ENCODE measurements around the gene CAMK1D. TPM values are rescaled to one million over a fixed set of nuclear protein-coding genes. Genes with fewer than 3 reads are reported as not detected.

The CAMK1D gene
- polyA plus RNA-seq, 1 experiment: 1.1 TPM

DNA sequence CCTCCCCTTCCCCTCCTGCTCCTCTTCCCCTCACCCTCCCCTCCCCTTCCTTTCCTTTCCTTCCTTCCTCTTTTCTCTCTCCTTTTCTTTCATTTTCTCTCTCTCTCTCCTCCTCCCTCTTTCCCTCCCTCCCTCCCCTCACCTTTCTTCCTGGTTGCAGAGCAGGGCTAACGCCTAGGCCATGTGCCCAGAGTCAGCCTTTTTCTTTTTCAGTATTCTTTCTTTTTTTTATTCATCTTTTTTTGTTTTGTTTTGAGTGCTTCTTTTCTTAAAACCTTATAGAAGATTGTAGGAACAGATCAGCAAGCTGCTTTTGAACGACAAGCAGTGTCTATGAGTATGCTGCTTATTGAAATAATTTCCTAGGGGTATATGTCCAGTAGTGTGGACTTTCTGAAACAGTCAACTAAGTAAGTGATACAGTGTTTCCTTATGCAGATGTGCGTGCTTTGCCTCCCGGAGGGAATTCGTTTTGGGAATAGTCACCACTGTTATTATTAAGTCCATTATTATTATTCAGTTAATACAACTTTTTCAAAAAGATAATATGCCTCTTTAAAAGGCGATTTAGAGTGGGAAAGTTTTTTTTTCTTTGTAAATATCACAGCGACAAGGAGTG, 219.2 kb downstream of the CAMK1D start:
- CTCF ChIA-PET: no interaction called here
- no peak for DNase-seq (ENCODE audit: low read depth)
- Histone ChIP-seq H3K27me3 (ENCODE audit: control insufficient read depth, insufficient read depth, low read length) (no peaks in the 10 kb centered on the region), H3K36me3 (ENCODE audit: control insufficient read depth, insufficient read depth, low read length) (no peaks in the 10 kb centered on the region), H3K4me3 (ENCODE audit: low read depth, low read length) (no peak overlapping the region)
- TF ChIP-seq, protein P1, sequence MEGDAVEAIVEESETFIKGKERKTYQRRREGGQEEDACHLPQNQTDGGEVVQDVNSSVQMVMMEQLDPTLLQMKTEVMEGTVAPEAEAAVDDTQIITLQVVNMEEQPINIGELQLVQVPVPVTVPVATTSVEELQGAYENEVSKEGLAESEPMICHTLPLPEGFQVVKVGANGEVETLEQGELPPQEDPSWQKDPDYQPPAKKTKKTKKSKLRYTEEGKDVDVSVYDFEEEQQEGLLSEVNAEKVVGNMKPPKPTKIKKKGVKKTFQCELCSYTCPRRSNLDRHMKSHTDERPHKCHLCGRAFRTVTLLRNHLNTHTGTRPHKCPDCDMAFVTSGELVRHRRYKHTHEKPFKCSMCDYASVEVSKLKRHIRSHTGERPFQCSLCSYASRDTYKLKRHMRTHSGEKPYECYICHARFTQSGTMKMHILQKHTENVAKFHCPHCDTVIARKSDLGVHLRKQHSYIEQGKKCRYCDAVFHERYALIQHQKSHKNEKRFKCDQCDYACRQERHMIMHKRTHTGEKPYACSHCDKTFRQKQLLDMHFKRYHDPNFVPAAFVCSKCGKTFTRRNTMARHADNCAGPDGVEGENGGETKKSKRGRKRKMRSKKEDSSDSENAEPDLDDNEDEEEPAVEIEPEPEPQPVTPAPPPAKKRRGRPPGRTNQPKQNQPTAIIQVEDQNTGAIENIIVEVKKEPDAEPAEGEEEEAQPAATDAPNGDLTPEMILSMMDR (IDR thresholded peaks at IDR 0.05; ENCODE audit: insufficient read depth, low read depth, low read length): no peak
- POLR2A ChIA-PET: no interaction called here

DNA sequence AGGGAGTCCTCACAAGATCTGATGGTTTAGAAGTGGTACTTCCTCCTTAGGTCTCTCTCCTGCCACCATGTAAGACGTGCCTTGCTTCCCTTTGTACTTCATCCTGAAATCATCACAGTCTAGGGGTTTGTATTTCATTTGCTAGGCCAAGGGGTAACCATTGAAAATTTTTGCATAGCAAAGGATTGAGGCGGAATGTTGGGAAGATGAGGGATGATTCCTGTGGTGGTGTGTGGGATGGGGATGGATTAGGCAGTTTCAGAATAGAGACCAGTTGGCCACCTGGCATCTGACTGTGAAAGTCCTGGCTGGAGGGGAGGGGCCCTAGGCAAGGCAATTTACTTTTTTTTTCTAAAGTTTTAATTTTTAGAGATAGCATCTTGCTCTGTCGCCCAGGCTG, 222.9 kb downstream of the CAMK1D start:
- CTCF ChIA-PET: no interaction called here
- H3K36me3 ChIP-seq (ENCODE audit: control insufficient read depth, insufficient read depth, low read length): no peaks in the 10 kb centered on the region

DNA sequence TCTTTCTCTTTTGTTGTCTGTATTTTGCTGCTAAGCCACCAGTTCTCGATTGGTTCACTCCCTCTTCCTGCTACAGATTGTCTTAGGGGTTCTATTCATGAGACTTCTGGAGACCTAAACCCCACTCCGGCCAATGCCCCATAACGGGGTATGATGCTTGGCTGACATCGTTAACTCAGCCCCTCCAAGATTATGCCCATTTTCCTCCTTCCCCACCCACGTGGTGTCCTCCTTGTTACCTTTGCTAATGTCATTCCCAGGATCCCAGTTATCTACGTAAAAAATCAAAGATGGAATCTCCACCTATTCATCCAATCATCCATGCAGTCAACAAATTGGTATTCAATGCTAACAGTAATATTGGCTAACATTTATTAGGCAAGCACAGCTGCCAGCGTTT, 228.3 kb downstream of the CAMK1D start:
- Histone ChIP-seq H3K4me3 (ENCODE audit: low read depth, low read length) (no peak overlapping the region), H3K27me3 (ENCODE audit: control insufficient read depth, insufficient read depth, low read length) (no peaks in the 10 kb centered on the region), H3K36me3 (ENCODE audit: control insufficient read depth, insufficient read depth, low read length) (no peaks in the 10 kb centered on the region)
- TF ChIP-seq, protein P1 (IDR thresholded peaks at IDR 0.05; ENCODE audit: insufficient read depth, low read depth, low read length): no peak
- DNase-seq (ENCODE audit: low read depth): no peak
- CTCF ChIA-PET: no interaction called here
- POLR2A ChIA-PET: no interaction called here

More for the DNA sequence above, 222.9 kb downstream of the CAMK1D start:
- H3K27me3 ChIP-seq (ENCODE audit: control insufficient read depth, insufficient read depth, low read length): no peaks in the 10 kb centered on the region
- TF ChIP-seq, protein P1 (IDR thresholded peaks at IDR 0.05; ENCODE audit: insufficient read depth, low read depth, low read length): no peak
- no peak overlapping the region for H3K4me3 ChIP-seq (ENCODE audit: low read depth, low read length)
- POLR2A ChIA-PET: no interaction called here
- DNase-seq (ENCODE audit: low read depth): no peak

DNA sequence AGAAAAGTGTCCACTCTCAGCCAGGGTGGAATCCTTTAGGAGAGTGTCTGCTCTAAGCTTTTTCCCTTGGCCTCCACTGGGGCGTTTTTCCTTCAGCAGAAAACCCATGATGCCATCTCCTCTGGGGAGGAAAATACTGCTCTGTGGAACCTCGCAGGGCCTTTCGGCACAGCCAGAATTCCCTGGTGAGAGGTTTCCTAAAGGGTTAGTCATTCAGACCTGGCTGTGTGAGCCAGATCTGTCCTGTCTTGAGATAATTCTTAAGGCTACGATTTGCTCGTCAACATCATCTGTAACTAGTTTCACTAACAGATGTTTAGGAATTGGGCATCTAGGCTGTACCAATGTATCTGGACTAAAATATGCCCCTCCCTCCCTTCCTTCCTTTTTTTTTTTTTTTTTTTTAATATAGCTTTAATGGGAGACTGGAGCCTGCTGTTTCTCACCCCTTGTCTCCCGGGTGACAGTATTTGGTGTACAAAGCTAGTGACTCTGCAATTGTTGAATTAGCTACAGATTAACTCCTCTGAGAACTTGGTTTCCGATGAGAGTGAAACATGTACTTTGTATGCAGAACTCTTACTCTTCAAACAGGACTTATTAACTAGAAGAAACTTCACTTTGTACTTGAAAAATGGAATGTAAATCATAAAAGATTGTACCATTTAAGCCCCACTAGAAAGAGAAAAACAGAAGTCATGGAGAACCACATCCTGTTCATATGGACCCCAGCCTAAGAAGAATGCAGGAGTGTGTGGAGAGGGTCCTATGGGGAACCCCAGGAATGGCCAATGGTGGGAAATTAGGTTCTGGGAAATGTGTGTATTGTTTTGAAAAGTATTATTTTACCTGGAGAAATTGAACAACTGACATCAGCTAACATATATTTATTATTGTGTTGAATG, 230.9 kb downstream of the CAMK1D start:
- no peak for DNase-seq (ENCODE audit: low read depth)
- POLR2A ChIA-PET: no interaction called here
- Histone ChIP-seq H3K27me3 (ENCODE audit: control insufficient read depth, insufficient read depth, low read length) (no peaks in the 10 kb centered on the region), H3K4me3 (ENCODE audit: low read depth, low read length) (no peak overlapping the region), H3K36me3 (ENCODE audit: control insufficient read depth, insufficient read depth, low read length) (no peaks in the 10 kb centered on the region)
- TF ChIP-seq, protein P1 (IDR thresholded peaks at IDR 0.05; ENCODE audit: insufficient read depth, low read depth, low read length): no peak
- CTCF ChIA-PET: no interaction called here

DNA sequence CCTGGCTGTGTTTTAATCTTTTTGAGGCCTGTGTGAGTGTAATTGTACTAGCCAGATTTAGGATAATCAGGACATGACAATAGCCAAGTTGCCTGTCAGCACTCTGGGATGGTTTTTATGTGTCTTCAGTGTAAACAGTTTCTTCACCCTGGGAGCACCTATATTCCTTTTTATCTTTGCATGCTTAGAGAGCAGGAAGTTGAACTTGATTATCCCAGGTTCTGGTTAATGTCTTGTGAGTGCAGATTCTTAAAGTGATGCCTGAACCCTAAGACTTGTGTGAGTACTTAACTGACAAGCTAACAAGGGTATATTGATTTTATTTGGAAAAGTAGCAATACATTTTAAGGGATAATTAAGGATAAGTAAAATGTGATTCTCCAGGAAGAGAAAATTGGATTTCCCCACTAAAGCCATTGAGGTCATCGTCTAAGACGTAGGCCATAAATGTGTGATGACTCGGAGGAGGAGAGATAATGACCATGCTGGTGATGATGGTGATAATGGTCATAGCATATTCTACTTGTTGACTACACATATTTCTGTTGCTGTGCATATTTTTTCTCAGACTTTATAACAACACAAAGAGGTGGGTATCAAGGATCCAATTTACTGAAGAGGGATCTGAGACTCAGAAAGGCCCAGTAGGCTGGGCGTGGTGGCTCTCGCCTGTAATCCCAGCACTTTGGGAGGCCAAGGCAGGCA, 234.7 kb downstream of the CAMK1D start:
- Histone ChIP-seq H3K27me3 (ENCODE audit: control insufficient read depth, insufficient read depth, low read length) (no peaks in the 10 kb centered on the region), H3K36me3 (ENCODE audit: control insufficient read depth, insufficient read depth, low read length) (no peaks in the 10 kb centered on the region), H3K4me3 (ENCODE audit: low read depth, low read length) (no peak overlapping the region)
- DNase-seq (ENCODE audit: low read depth): no peak
- POLR2A ChIA-PET: no interaction called here
- TF ChIP-seq, protein P1 (IDR thresholded peaks at IDR 0.05; ENCODE audit: insufficient read depth, low read depth, low read length): no peak
- CTCF ChIA-PET: no interaction called here
